T47D (cell line): Measurements from ENCODE around the gene MYO5A.

Experiments used
- DNase-seq, 2 experiments: peaks; one replicate each; pipeline versions ENCODE4 v3.0.0 to v3.0.0-alpha.2; 2011 to 2012; ENCODE audit warnings: low read depth in 1 of 2, low spot score in 1 of 2
- JUND ChIP-seq: IDR thresholded peaks from 2 replicates; pipeline ENCODE4 v1.6.1; 2012; ENCODE audit warnings: low read depth
- in situ Hi-C: cut with HindIII; loops from 2 replicates; pipeline ENCODE4 v1.10.0; 2016; ENCODE audit warnings: low sequenced_read_pairs, low pct_unique_long_range_greater_than_20kb

MYO5A gene

DNA sequence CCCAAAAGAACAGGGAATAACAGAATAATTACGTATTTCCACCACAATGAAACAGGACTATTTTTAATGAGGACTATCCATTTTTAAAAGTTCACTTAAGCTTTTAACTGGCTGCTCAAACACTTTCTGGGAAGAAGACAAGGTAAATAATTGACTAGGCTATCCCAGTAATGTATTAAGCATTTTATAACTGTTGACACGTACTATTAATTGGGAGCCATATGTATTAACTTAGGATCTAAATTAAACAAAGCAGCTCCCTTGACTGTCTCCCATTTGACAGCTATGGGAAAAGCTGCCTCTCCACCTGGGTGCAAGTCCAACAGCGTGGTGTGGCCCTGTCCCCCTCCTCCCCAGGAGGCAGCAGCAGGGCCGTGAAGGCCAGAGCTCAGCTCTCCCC, 269.2 kb downstream of the MYO5A start:
- no peak for TF ChIP-seq JUND
- in situ Hi-C loops = no loop called here
- DNase-seq = no peak

- TF ChIP-seq JUND = no peak
- in situ Hi-C loops = no loop called here
- no peak for DNase-seq
Observed at GRCh38 chr15:52258461-52258860, 270.2 kb downstream of the MYO5A start.

GRCh38 chr15:52257734-52258062, 271.0 kb downstream of the MYO5A start:
- in situ Hi-C loops = no loop called here
- TF ChIP-seq JUND = no peak
- DNase-seq = no peak
